ENCODE measurements around the gene MBD4. TPM values are rescaled to one million over a fixed set of nuclear protein-coding genes. Genes with fewer than 3 reads are reported as not detected.

Gene MBD4
- total and polyA plus RNA-seq, 10 of the 15 experiments (the other 5 are each of a cell fraction or from before 2014, with no cell fraction given) = 17.7 to 59.0 (median 49.0) TPM

GRCh38 chr3:129418041-129418973 is 21.4 kb downstream of the MBD4 start:
- Histone ChIP-seq H3K9me3 (replicated peaks; ENCODE audit: control insufficient read depth, insufficient read depth, low read length) (no peaks in the 10 kb centered on the region), H3K36me3 (ENCODE audit: control insufficient read depth in 2 of 2, insufficient read depth in 2 of 2, low read length in 1 of 2) (no peaks in the 10 kb centered on the region), H3K79me2 (ENCODE audit: control insufficient read depth, insufficient read depth, low read length) (no peaks in the 10 kb centered on the region), H3K4me2 (ENCODE audit: control insufficient read depth, insufficient read depth) (no peak overlapping the region), H2AFZ (ENCODE audit: control insufficient read depth, low read depth, low read length) (no peak overlapping the region), H3K27me3 (replicated peaks in 1 of 2; ENCODE audit: control insufficient read depth in 2 of 2, insufficient read depth in 2 of 2, low read length in 1 of 2) (no peaks in the 10 kb centered on the region), H3K27ac (ENCODE audit: control insufficient read depth, insufficient read depth) (no peak overlapping the region), H3K9ac (ENCODE audit: control insufficient read depth, insufficient read depth, low read length) (no peak overlapping the region), H4K20me1 (ENCODE audit: control insufficient read depth, insufficient read depth) (no peaks in the 10 kb centered on the region), H3K4me3 (no peak overlapping the region), H3K4me1 (ENCODE audit: control insufficient read depth, insufficient read depth, low read length) (peaks cover 6% of the 10 kb centered on the region)
- ChIA-PET CTCF (interaction anchor here (1.4 kb wide), 1 partner anchor 17 kb away, joined by 8 read pairs; no protein-coding TSS in a partner anchor), SMC1A (ENCODE audit: uncharacterized antibody, unreplicated experiment) (interaction anchor here (0.8 to 1.1 kb wide), 3 partner anchors 17 to 35 kb away, joined by 3 to 5 read pairs (median 4); no protein-coding TSS in a partner anchor), POLR2A (interaction anchor here (0.6 to 0.8 kb wide), 2 partner anchors 11 to 379 kb away, joined by 3 to 4 read pairs; partner anchors contain the start of gene EFCAB12), RAD21 (ENCODE audit: unreplicated experiment) (interaction anchor here (0.7 kb wide), 1 partner anchor 19 kb away, joined by 4 read pairs; no protein-coding TSS in a partner anchor)
- in situ Hi-C loops (cut with MboI) (no loop called here), intact Hi-C loops (cut with micrococcal nuclease; ENCODE audit: unreplicated experiment) (no loop called here)
- BruUV-seq (replicated peaks) = no TSS peak
- ATAC-seq (no peak), FAIRE-seq (no peak), DNase-seq (ENCODE audit: low read depth, low spot score) (no peak)
- TF ChIP-seq EGR1 (IDR thresholded peaks at IDR 0.05; ENCODE audit: borderline replicate concordance in 1 of 2, low read depth in 2 of 2, low read length in 2 of 2) (no peak), ZNF592 (IDR thresholded peaks at IDR 0.05) (no peak), ZNF384 (IDR thresholded peaks at IDR 0.05; ENCODE audit: borderline replicate concordance, low read depth, low read length) (no peak)
- WGBS (ENCODE audit: insufficient coverage, insufficient replicate concordance, low lambda C conversion rate, missing lambda C conversion rate) = 86% methylated on average over 13 of the region's 14 CpGs

All from GM12878 (cell line).